ENCODE results near the gene MED15.
"Not testable (repeated sequence)": the region's sequence is repeated elsewhere in the genome, so short reads cannot be mapped to it uniquely, and the experiment has no call there.

The MED15 gene

DNA sequence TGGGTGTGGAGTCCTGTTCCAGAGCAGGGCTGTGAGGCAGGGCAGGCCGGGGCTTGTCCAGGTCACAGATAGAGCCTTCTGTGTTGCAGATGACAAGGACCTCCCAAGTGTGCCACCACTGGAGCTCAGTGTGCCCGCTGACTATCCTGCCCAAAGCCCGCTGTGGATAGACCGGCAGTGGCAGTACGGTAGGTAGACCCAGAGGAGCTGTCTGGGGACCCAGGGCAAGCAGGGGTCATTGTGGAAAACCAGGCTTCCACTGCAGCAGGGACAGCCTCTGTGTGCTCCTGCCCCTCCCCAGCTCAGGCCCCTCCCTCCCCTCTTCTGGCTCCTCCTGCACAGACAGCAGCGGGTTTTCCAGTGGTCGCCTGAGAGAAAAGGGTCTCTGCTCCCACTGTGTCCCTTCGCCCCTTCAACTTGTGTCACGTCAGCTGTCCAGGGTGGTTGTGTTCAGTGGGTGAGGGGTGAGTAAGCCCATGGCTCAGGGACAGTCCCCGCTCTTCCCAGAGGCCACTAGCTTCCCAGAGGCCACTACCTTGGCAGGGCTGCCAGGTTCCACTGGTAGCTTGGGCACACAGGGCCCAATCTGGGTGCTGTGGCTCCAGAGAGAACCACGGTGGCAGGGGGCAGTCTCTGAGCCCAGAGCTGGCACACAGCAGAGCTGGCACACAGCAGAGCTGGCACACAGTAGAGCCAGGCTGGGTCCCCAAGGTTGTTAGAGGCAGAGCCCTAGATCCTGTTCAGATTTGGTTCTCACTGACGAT lies 78.4 kb downstream of the MED15 start:
- no peak for DNase-seq

DNA sequence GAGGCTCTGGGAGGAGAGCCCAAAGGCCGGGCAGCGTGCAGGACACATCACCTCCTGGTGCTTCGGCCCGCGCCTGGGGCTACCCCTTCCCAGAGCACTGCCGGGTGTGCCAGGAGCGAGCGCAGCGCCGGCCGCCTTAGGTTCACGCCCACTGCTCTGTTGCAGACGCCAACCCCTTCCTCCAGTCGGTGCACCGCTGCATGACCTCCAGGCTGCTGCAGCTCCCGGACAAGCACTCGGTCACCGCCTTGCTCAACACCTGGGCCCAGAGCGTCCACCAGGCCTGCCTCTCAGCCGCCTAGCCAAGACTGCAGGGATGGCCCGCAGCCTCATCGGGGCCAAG lies 79.0 kb downstream of the MED15 start:
- no peak for DNase-seq

- DNase-seq, result no peak
These were observed 80.0 kb downstream of the MED15 start for GRCh38 chr22:20587206-20587958.

DNA sequence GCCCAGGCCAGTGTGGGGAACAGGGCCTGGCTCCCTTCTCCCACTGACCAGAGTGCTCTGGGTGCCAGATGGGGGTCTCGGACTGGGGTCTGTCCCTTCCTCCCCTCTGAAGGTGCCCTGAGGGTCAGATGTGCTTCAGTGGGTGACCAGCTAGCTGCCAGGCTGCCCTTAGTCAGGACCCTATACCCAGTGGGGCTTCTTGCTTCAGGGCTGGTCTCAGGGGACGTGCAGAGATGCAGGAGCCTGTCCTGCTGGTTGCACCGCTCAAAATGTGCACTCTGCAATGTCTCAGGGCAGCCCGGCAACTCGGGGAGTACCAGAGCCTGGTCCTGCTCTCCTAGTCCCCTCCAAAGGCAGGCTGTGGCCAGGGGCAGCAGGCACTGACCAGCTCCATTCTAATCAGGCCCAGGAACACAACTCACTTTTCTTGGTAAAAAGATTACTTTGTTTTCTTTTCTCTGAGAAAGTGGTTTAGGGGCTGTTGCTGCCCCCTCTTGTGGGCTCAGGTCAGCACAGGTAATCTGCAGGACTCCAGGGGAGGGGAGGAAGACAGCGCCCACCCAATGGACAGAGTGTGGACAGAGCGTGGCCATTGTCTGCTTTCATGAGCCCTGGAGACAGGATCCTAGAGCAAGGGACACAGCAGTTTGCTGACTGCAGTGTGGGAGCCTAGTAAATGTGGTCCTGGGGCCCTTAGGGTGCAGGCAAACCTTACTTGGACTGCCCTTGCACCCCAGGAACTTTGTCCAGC lies 80.9 kb downstream of the MED15 start:
- DNase-seq, result no peak

GRCh38 chr22:20588843-20589581 lies 81.6 kb downstream of the MED15 start:
- DNase-seq, result no peak

- DNase-seq, result no peak
These were observed 82.4 kb downstream of the MED15 start for GRCh38 chr22:20589614-20590476.

DNA sequence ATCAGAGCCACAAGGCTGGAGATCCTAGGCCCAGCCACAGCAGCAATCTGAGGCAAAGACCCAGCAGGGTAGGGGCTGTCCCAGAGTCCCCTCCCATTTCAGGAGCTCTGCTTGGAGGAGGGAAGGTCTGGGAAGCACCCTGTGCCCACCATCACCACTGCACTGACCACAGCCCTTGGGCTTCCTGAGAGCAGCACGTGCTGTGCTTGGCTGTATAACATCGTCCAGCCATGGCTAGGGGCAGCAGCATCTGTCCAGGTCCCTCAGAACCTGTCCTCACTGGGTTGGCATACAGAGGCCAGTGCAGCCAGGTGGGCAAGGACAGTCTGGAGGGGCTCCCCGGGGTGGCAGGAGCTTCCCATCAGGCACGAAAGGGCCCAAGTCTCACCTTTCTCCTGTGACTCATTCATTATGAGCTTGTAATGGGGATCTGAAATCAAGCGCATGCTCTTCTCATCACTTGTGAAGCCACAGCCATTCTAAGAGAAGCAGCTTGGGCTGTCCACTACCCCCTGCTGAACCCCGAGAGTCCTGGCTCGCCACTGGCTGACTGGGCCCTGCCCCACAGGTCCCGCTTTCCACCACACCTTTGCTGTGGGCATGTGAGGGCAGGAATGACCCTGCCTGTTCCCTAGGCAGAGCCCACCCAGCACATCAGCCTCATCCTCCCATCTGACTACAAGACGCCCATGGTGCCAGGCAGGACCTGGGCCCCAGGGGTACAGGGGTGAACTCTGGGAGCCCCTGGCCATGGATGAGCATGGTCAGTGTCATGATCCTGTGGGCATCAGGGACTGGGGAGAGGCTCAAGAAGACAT lies 83.3 kb downstream of the MED15 start:
- DNase-seq, result no peak

DNA sequence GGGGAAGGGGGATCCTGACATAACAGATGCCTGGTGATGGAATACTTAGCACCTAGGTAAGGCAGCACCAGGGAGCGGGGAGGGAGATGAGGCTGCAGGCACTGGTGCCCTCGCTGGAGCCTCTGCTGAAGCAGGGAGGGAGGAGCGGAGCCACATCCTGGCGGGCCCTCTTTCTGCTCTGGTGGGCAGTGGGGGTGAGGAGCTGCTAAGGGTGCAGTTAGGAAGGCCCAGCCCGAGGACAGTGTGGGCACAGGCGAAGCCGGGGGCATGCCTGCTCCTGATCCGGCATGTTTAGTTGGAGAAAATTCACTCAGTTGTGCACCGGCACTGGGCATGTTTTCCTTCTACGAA lies 83.9 kb downstream of the MED15 start:
- no peak for DNase-seq

GRCh38 chr22:20591660-20592310 lies 84.4 kb downstream of the MED15 start:
- DNase-seq, result peak; percentile 52

DNA sequence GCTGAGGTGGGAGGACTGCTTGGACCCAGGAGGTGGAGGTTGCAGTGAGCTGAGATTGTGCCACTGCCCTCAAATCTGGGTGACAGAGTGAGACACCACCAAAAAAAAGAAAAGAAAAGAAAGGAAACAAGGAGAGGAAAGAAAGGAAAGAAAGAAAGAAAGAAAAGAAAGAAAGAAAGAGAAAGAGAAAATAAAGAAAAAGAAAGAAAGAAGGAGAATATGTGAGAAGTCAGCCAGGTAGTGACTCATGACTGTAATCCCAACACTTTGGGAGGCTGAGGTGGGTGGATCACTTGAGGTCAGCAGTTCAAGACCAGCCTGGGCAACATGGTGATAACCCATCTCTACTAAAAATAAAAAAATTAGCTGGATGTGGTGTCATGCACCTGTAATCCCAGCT lies 86.6 kb downstream of the MED15 start:
- DNase-seq, result not testable (repeated sequence)

- not testable (repeated sequence) for DNase-seq
These were observed 87.1 kb downstream of the MED15 start for GRCh38 chr22:20594486-20594885.

GRCh38 chr22:20595461-20595860 lies 88.1 kb downstream of the MED15 start:
- no peak for DNase-seq

DNA sequence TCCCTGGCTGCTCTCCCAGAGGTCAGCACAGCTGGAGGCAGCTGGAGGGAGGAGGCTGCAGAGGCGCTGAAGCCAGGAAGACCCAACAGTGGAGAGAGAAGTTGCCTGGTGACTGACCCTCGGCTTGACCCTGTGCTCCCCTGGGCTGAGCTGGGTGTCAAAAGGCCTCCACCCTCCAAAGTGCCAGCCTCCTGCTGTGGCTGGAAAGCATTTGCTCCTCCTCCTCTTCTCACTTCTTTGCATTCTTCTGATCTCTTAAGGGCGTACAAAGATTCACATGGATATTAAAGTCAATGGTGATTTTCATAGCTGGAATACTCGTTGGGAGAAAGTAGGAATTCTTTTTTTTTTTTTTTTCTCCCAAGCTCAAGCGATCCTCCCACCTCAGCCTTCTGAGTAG lies 91.7 kb downstream of the MED15 start:
- no peak for DNase-seq

GRCh38 chr22:20600137-20600673 lies 92.8 kb downstream of the MED15 start:
- DNase-seq, result no peak

DNA sequence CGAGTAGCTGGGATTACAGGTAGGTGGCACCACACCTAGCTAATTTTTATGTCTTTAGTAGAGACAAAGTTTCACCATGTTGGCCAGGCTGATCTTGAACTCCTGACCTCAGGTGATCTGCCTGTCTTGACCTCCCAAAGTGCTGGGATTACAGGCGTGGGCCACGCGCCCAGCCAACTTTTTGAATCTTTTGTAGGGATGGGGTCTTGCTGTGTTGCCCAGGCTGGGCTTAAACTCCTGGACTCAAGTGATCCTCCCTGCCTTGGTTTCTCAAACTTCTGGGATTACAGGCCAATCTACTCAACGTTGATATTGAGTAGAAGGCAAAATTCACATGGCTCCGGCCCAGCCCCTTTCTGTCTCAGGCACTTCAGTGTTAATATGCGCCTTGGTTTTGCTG lies 93.9 kb downstream of the MED15 start:
- DNase-seq, result no peak

DNA sequence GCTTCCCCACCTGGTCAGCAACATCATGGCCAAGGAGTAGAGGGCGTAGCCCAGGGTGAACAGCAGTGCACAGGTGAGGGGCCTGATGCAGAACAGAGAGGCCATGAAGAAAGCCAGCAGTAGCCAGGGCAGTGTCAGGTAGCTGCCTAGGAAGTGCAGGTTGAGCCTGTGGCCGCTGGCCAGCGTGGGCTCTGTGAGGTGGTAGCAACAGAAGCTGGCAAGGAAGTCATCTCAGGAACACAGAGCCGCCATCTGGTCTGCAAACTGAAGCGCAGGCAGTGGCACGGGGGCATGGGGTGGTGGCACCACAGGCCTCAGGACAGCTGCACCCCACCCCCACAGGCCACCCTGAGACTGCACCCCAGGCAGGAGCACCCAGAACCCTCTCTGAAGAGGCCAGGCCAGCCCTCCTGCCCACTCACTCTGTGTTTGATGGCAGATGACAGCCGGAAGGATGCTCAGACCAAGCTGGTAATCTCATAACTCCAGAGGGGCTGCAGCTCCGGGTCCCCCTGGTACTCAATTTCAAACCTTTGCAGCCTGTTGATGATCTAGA lies 95.3 kb downstream of the MED15 start:
- DNase-seq, result no peak

DNA sequence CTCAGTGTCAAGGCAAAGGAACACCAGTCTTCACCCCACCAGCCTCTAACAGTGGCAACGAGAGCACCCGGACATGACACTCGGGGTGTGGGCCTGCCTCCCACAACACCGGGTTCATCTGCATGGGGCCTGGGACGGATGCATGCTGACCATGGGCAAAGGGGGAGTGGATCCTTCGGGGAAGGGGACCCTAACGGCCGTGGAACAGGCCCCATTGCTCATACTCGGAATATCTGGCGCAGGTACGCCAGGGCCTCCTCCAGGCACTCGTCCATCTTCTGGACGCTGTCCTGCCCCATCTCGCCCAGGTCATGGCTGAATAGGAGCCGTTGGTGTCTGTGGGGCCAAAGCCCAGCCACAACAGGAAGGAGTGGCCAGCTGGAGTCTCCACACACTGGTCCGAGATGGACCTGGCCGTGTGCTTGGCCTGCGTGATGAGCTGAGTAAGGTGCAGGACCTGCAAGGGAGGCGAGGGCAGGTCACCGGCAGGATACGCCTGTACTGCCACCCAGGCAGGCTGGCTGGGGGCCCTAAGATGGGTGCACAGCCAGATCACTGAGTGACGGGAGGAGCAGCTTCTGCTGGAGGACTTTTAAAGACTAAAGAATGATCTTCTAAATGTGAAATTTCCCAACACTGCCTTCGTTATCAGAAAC lies 96.8 kb downstream of the MED15 start:
- no peak for DNase-seq

- DNase-seq, result no peak
These were observed 97.4 kb downstream of the MED15 start for GRCh38 chr22:20604776-20605221.

- no peak for DNase-seq
These were observed 97.9 kb downstream of the MED15 start for GRCh38 chr22:20605328-20605727.
